NCI-H460 (cell line): Measurements from ENCODE around the gene ABCC4. TPM values are rescaled to one million over a fixed set of nuclear protein-coding genes. Genes with fewer than 3 reads are reported as not detected.
"Not testable (repeated sequence)": the region's sequence is repeated elsewhere in the genome, so short reads cannot be mapped to it uniquely, and the experiment has no call there.

Experiments used
- DNase-seq: peaks from one replicate; pipeline ENCODE4 v3.0.0-alpha.2; 2016; ENCODE audit warnings: low read depth; ENCODE audit errors: extremely low read depth
- total RNA-seq: library from RNA; depleted of rRNA; stranded (reverse); fragments of >200 nt; shearing (Covaris generic); gene quantifications from 2 replicates; pipeline ENCODE4 v1.2.3, GENCODE V29; 2014

The ABCC4 gene
- total RNA-seq, 1 experiment from 2014 or later, result 16.6 TPM

DNA sequence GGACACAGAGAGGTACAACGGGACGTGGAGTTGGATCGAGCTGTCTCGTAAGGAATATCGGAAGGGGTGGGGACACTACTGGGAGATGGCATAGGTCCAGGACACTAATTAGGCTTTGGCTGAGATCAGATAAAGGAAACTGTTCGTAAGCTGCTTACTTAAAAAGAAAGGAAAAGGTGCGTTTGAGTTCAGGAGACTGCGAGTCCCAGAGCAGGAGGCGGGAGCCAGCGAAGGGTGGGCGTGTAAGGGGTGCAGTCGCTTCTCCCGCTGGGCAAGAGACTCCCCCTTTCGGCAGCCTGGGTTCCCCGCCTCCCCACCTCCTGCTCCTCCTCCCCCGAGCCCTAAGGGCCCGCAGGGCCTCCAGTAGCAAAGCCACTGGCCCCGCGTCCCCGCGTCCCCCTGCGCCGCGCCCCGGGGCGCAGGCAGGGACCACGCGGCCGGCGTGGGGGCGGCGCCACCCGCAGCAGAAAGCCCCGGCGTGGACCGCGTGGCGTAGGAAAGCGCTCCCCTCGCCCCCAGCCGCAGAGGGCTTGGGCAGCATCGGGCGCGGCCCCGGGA is 547 bp downstream of the ABCC4 start:
- DNase-seq, result peak; percentile 26

DNA sequence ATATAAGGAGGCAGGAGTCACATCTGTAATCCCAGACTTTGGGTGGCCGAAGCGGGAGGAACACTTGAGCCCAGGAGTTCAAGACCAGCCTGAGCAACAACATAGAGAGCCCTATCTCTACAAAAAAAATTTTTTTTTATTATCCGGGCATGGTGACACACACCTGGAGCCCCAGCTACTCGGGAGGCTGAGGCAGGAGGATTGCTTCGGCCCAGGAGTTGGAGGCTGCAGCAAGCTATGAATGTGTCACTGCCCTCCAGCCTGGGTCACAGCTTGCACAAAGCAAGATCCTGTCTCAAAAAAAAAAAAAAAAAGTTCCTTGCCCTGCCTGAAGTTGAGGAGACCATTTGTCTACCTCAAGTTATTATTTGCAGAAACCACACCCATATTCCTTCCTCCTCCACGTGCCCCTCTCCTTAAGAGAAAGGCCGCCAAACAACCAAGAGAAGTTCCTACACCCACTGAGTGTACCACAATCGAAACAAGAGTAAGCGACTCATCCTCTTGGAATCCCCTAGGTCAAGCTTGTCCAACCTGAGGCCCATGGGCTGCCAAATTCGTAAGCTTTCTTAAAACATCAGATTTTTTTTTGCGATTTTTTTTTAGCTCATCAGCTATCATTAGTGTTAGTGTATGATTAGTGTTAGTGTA is 2.2 kb downstream of the ABCC4 start:
- no peak for DNase-seq

DNA sequence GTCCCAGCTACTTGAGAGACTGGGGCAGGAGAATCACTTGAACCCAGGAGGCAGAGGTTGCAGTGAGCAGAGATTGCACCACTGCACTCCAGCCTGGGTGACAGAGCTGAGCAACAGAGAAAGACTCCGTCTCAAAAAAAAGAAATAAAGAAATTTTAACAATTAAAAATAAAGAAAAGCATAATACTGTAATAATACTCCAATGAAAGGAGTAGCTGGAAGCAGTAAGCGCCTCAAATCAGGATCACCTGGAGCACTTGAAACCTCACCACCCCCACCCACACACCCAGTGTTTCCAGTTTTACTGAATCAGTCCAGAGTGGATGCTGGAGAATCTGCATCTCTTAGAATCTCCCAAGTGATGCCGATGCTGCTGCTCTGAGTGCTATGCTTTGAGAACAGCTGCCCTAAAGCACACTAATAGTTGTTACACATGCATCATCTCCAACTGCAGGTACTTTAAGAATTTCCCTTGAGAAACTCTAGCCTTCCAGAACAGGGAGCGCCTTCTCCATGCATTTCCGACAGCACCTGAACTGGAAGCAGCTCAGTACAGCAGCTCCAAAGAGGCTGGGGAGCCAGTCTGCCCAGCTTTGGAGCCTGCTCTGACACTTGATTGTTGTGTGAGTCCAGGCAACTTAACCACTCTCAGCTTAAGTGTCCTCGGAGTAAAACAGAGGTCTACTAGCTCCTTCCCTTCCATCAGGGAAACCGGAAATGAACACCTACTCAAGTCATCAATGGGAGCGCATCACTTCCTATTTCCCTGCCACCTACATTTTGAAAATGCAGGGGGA is 2.9 kb downstream of the ABCC4 start:
- DNase-seq, result no peak

DNA sequence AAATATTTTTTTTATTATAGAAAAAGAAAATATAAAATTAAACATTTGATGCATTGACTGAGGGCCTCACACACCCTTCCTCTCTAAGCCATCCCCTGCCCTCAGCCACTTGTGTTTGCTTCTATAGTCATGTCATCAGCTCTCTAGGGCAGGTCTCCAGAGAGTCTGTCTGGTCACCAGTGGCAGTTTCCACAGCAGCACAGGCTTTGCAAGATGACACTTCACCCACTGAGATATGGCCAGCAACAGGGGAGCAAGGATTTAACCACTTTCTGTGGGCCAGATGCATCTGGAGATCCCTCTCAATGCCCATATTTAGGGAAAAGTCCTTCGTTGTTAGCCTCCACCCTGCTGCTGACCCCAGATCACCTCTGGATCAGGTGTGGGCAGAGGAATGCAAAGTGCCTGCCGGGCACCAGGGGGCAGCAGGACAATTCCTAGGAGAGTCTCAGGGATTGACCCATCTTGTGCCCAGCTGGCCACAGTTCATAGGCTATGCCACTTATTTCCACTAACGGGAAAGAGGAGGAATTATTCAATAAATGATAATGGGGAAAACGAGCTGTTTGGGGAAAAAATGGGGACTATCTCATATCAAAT is 4.8 kb downstream of the ABCC4 start:
- peak; percentile 33 for DNase-seq

DNA sequence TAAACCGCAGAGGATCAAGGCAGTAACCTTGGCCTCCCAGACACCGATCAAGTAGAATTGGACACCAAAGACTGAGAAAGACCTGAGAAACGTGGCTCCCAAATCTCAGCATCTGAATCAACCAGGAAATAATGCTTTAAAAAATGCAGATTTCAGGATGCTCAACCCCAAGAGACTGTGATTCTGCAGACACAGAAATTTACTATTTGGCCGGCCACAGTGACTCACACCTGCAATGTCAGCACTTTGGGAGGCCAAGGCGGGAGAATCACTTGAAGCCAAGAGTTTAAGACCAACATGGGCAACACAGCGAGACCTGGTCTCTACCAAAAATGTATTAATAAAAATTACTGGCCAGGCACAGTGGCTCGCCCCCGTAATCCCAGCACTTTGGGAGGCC is 6.2 kb downstream of the ABCC4 start:
- DNase-seq, result no peak

DNA sequence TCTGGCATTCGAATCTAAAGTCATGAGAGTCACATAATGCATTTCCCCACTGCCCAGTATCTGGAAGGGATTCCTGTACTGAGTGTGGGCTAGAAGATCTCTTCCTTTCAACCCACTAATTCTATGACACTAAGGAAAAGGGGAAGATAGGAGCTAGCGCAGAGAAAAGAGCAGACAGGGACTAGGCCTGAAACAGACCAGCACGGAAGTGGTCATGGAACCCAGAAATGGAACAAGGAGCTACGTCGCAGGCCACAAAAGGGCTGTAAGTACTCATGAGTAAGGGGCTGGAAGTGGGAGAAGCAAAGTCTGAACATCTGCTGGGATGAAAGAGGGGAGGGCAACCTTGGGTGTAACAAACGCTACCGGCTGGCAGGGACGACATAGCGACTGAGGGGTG is 8.6 kb downstream of the ABCC4 start:
- no peak for DNase-seq

DNA sequence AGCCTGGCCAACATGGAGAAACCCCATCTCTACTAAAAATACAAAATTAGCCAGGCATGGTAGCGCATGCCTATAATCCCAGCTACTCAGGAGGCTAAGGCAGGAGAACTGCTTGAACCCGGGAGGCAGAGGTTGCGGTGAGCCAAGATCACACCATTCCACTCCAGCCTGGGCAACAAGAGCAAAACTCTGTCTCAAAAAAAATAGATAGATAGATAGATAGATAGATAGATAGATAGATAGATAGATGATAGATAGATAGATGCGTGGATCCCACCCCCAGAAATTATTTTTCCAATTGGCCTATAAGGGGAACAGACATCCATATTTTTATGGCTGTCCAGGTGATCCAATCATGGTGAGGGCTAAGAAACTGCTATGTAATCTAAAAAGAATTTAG is 11.3 kb downstream of the ABCC4 start:
- not testable (repeated sequence) for DNase-seq

DNA sequence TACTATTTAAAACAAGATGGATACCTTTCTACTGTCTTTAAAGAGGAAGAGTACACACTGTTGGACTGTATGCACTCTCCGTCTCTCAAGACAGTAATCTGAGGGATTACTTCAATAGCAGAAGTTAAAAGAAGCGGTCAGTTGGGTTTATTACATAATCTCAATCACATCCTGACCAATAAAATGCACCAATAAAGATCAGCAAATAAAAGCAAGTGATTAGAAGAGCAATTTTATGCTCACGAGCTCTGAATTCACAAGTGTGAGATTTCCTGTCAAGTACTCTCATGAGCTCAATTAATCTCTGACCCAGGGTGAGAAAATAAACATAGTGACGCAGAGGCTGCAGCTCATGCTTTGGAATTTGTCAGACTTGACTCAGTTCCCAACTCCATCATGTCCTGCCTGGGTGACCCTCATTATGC is 12.2 kb downstream of the ABCC4 start:
- DNase-seq, result no peak

DNA sequence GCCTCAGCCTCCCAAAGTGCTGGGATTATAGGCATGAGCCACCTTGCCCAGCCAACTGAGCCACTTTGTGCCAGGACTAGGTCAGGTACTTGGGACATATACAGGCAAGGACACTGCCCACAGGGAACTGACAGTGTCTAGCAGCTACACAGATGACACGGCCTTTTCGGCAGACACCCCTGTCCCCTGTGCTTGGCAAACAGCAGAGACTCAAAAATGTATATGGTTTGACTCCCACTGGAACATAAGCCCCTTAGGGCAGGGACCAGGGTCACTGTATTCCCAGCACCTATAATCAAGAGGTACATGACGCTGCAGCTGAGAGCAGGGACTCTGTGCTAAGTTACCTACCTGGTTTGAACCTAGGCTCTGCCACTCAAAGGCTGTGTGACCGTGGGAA is 16.8 kb downstream of the ABCC4 start:
- DNase-seq, result no peak

DNA sequence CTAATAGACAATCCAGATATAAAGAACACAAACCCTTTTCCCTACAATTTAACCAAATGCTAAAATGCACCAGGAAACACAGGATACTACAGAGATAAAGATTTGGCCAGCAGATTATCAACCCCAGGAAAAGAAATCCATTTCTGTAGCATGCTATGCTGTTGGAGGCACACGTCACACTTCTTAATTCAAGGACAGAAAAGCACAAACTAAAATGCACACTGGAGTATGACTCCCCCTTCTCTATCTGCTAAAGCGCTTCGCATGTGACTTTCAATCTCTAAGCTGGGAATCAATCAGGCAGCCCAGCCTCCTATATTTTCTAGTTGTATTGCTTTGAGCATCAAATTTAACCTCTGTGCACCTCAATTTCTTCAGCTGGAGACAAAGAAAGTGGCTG is 22.2 kb downstream of the ABCC4 start:
- no peak for DNase-seq

DNA sequence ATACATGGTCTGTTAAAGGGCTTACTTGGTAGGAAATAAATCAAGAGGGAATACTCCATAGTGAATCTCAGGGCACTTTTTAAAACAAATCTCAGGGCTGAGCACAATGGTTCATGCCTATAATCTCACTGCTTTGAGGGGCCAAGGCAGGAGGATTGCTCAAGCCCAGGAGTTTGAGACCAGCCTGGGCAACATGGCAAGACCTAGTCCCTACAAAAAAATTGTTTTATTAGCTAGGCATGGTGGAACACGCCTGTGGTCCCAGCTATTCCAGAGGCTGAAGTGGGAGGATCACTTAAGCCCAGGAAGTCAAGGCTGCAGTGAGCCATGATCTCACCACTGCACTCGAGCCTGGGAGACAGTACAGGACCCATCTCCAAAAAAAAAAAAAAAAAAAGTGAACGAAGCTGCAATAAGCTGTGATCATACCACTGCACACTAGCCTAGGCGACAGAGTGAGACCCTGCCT is 25.2 kb downstream of the ABCC4 start:
- no peak for DNase-seq

DNA sequence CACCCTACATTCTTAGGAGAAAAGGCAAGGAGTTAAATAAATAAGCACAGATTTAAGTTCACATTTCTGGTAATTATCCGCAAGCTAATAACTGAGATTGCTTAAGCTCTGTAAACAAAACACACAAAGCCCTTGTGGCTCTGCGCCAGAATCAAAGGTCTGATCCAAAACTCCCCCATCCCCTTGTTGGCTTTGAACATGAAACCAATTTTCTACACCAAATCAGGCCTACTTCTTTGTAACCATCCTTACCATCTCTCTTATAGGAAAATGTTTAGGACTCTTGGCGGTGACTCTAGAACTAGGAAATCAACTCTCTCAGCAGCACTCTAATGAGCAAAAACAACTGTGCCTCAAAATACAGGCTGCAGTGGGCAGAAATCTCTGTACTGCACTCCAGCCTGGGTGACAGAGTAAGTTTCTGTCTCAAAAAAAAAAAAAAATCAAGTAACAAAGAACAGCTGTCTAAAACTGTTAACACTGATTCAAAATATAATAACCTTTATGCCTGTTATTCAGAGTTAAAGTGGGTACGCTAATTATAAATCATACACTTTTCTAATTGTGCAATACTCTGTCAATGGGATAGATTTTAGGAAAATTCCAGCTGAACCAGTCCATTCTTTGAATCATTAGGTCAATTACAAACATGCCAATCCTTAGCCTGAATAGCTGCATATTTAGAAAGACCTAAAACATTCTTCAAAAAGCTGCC is 25.8 kb downstream of the ABCC4 start:
- no peak for DNase-seq

DNA sequence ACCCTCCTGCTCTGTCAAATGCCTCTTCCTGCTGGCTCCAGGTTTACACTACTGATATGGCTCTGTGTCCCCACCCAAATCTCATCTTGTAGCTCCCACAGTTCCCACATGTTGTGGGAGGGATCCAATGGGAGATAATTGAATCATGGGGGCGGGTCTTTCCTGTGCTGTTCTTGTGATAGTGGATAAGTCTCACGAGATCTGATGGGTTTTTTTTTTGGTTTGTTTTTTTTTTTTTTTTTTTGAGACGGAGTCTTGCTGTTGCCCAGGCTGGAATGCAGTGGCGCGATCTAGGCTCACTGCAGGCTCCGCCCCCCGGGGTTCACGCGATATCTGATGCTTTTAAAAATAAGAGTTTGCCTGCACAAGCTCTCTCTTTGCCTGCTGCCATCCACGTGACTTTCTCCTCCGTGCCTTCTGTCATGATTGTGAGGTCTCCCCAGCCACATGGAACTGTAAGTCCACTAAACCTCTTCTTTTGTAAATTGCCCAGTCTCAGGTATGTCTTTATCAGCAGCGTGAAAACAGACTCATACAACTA is 27.6 kb downstream of the ABCC4 start:
- not testable (repeated sequence) for DNase-seq

DNA sequence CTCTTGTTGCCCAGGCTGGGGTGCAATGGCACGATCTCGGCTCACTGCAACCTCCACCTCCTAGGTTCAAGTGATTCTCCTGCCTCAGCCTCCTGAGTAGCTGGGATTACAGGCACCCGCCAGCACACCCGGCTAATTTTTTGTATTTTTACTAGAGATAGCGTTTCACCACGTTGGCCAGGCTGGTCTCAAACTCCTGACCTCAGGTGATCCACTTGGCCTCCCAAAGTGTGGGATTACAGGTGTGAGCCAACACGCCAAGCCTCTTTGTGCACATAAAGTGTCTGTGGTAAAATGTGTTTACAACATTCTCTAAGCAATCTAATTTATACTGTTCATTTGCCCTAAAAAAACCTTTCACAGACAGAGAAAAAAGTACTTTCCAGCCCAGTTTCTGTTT is 29.2 kb downstream of the ABCC4 start:
- not testable (repeated sequence) for DNase-seq

DNA sequence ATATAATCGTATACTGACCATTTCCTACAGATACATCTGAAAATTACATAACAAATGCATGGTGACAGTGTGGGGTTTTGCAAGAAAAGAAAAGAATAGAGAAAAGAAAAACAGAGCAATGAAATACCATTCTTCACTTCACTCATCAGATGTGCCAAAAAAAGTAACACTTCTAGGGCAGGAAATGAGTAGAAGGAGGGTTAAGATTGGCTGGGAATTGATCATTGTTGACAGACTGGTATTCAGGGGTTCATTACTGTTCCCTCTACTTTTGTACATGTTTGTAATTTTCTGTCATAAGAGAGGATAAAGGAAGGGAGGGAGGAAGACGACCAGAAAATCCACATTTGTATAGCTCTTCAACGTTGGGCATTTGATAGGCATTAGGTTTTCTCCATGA is 31.5 kb downstream of the ABCC4 start:
- no peak for DNase-seq

DNA sequence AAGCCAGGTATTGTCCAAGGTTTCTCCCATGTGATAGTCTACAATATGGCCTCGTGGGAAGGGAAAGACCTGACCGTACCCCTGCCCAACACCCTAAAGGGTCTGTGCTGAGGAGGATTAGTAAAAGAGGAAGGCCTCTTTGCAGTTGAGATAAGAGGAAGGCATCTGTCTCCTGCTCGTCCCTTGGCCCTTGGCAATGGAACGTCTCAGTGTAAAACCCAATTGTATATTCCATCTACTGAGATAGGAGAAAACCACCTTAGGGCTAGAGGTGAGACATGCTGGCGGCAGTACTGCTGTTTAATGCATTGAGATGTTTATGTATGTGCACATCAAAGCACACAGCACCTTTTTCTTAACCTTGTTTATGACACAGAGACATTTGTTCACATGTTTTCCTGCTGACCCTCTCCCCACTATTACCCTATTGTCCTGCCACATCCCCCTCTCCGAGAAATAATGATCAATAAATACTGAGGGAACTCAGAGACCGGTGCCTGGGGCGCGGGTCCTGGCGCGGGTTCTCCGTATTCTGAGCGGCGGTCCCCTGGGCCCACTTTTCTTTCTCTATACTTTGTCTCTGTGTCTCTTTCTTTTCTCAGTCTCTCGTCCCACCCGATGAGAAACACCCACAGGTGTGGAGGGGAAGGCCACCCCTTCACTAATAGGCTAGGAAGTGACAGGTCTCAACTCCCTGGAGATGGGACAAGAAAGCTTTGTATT is 32.7 kb downstream of the ABCC4 start:
- DNase-seq, result not testable (repeated sequence)

DNA sequence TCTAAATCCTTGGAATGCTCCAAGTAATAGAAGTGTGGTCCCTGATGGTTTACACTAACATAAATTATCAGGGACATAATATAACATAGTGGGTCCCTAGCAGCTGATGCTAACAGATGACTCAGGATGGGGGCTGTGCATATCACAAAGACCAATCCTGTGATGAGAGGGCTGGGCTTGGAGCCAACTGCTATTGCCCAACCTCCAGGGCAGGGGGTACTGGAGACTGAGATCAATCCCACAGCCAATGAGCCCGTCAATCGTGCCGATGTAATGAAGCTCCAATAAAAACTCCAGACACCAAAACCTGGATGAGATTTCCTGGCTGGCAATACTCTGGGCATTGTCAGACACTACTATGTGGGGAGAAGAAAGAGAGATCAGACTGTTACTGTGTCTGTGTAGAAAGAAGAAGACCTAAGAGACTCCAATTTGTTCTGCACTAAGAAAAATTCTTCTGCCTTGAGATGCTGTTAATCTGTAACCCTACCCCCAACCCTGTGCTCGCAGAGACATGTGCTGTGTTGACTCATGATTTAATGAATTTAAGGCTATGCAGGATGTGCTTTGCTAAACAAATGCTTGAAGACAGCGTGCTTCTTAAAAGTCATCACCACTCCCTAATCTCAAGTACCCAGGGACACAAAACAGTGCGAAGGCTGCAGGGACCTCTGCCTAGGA is 33.4 kb downstream of the ABCC4 start:
- no peak for DNase-seq

DNA sequence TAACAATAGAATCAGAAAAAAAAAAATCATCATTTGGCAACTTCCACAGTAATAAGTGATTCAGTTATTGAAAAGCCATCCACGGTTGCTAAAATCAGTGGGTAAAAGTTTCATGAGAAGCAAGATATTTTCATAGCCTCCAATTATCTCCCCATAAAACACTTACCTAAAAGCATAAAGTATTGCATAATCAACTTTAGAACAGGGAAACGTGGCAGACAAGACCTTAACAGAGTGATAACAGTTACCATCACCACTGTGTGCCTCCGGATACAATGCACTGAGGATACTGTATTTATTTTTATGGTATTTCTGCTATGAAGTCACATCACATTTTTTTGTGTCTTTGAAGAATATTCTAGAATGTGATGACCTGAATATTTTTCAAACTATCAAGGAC is 37.0 kb downstream of the ABCC4 start:
- DNase-seq, result no peak

DNA sequence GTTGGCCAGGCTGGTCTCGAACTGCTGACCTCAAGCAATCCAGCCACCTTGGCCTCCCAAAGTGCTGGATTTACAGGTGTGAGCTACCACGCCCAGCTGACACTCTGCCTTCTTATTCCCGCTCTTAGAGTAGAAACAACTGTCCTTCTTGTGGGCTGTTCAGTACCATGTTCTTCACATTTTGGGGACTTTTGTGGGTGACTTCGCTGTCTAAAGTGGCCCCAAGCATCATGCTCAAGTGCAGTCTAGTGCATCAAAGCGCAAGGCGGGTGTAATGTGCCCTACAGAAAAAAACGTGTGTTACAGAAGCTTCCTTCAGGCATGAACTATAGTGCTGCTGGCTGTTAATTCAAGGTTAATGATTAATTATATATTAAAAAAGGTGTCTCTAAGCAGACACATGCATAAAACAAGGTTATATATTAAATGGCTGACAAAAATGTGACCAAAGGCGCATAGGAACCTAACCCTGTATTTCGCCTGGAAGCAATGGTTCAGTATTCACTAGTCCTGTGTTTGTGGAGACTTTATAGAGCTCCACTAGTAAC is 38.3 kb downstream of the ABCC4 start:
- no peak for DNase-seq
